HepG2 (cell line): ENCODE data around the gene MYL9. TPM values are rescaled to one million over a fixed set of nuclear protein-coding genes. Genes with fewer than 3 reads are reported as not detected.

Source experiments
- AGO1 ChIP-seq: fragments of 200-400 bp; formaldehyde crosslinking; IDR thresholded peaks from 2 replicates; pipeline ENCODE4 v1.6.1; 2017; ENCODE audit warnings: mild to moderate bottlenecking, low read depth, low read length, moderate library complexity; ENCODE audit not compliant: poor library complexity, severe bottlenecking
- ARNT2 ChIP-seq: sonication (generic); formaldehyde crosslinking; IDR thresholded peaks from 2 replicates; pipeline ENCODE4 v1.8.0; 2022; ENCODE audit warnings: mild to moderate bottlenecking, low read depth, missing genetic modification reagents, moderate library complexity
- CREB3 ChIP-seq: sonication (generic); formaldehyde crosslinking; IDR thresholded peaks from 2 replicates; pipeline ENCODE4 v1.5.0; 2020; ENCODE audit warnings: missing genetic modification reagents
- DBP ChIP-seq: sonication (generic); formaldehyde crosslinking; IDR thresholded peaks from 2 replicates; pipeline ENCODE4 v1.4.0; 2020; ENCODE audit warnings: missing genetic modification reagents; ENCODE audit errors: not compliant biosample characterization
- DNMT3B ChIP-seq: conservative IDR thresholded peaks from 2 replicates; pipeline ENCODE4 v1.6.1; 2016; ENCODE audit warnings: missing biosample characterization, control low read depth
- HNF4G ChIP-seq, 2 experiments: sonication (generic) in 1 of 2; formaldehyde crosslinking in 1 of 2; IDR thresholded peaks; 2 replicates each; pipeline versions ENCODE4 v1.4.0 to v1.6.1; 2011 to 2020; ENCODE audit warnings: borderline replicate concordance in 2 of 2, low read depth in 2 of 2, mild to moderate bottlenecking in 2 of 2, low read length in 1 of 2, missing genetic modification reagents in 1 of 2, moderate library complexity in 1 of 2
- KDM5B ChIP-seq: sonication (generic); formaldehyde crosslinking; IDR thresholded peaks from 2 replicates; pipeline ENCODE4 v1.4.0; 2020; ENCODE audit warnings: missing genetic modification reagents, mild to moderate bottlenecking, borderline replicate concordance
- NR2F1 ChIP-seq, 2 experiments: fragments of 450-650 bp in 1 of 2; formaldehyde crosslinking in 1 of 2; IDR thresholded peaks; 2 replicates each; pipeline versions ENCODE4 v1.5.0 to v1.6.1; 2016 to 2020; ENCODE audit warnings: mild to moderate bottlenecking in 1 of 2, missing compliant biosample characterization in 1 of 2, missing genetic modification reagents in 1 of 2, moderate library complexity in 1 of 2
- SMC3 ChIP-seq: IDR thresholded peaks from 2 replicates; pipeline ENCODE4 v1.6.1; 2011; ENCODE audit warnings: low read length, improper control_type of control experiment
- SRSF1 ChIP-seq: fragments of 200-400 bp; formaldehyde crosslinking; optimal IDR thresholded peaks from 2 replicates; pipeline ENCODE3; 2017; ENCODE audit warnings: mild to moderate bottlenecking, low read depth, low read length, moderate library complexity
- THAP11 ChIP-seq: IDR thresholded peaks from 2 replicates; pipeline ENCODE4 v1.6.1; 2016; ENCODE audit warnings: missing biosample characterization, missing genetic modification reagents
- ZNF143 ChIP-seq: sonication (generic); formaldehyde crosslinking; IDR thresholded peaks from 2 replicates; pipeline ENCODE4 v1.4.0; 2020; ENCODE audit warnings: missing genetic modification reagents
- ZNF614 ChIP-seq: IDR thresholded peaks from 2 replicates; pipeline ENCODE4 v1.6.1; 2018; ENCODE audit warnings: missing biosample characterization, missing genetic modification reagents, inconsistent platforms, borderline replicate concordance
- ZNF691 ChIP-seq: sonication (generic); formaldehyde crosslinking; IDR thresholded peaks from 2 replicates; pipeline ENCODE4 v1.4.0; 2020; ENCODE audit warnings: missing genetic modification reagents, low read depth, mild to moderate bottlenecking, borderline replicate concordance
- ZSCAN30 ChIP-seq: sonication (generic); formaldehyde crosslinking; IDR thresholded peaks from 2 replicates; pipeline ENCODE4 v1.5.0; 2020; ENCODE audit warnings: mild to moderate bottlenecking, missing genetic modification reagents
- polyA plus RNA-seq, 8 experiments: library from polyadenylated mRNA; depleted of rRNA in 3 of 8; stranded (reverse) in 7 of 8; unstranded in 1 of 8; fragments of >200 nt; fragmentation: Illumina TruSeq in 4 of 8; extraction: Trizol in 4 of 8; gene quantifications; 2 replicates each; pipeline versions ENCODE4 v1.2.1 to v1.2.3, GENCODE V29; 2011 to 2016; ENCODE audit warnings: low read depth in 4 of 8, missing spikeins in 1 of 8, mixed read lengths in 1 of 8; ENCODE audit not compliant: insufficient read depth in 1 of 8
- total RNA-seq, 5 experiments: library from RNA; depleted of rRNA; stranded (reverse); fragments of >200 nt; fragmentation: Illumina TruSeq; extraction: Trizol; gene quantifications; 2 replicates each; pipeline ENCODE4 v1.2.3, GENCODE V29; 2016; ENCODE audit warnings: low read depth in 1 of 5
- TF ChIP-seq, protein P1 (sequence below): sonication (generic); formaldehyde crosslinking; conservative IDR thresholded peaks from 2 replicates; pipeline ENCODE4 v1.4.0; 2020; ENCODE audit warnings: missing genetic modification reagents
- TF ChIP-seq, protein P2 (sequence below): sonication (generic); formaldehyde crosslinking; IDR thresholded peaks from 2 replicates; pipeline ENCODE4 v1.8.1; 2023; ENCODE audit warnings: mild to moderate bottlenecking, inconsistent platforms, moderate library complexity, missing genetic modification reagents, borderline replicate concordance
- TF ChIP-seq, protein P3 (sequence below): sonication (generic); formaldehyde crosslinking; IDR thresholded peaks from 2 replicates; pipeline ENCODE4 v1.9.0; 2021; ENCODE audit warnings: missing genetic modification reagents, mild to moderate bottlenecking, borderline replicate concordance
- TF ChIP-seq, protein P4 (sequence below): IDR thresholded peaks from 2 replicates; pipeline ENCODE4 v1.6.1; 2016; ENCODE audit warnings: missing biosample characterization, missing genetic modification reagents, low read depth

MYL9 gene
- total and polyA plus RNA-seq, 2 of the 13 experiments (the other 11 are each of a cell fraction or from before 2014, with no cell fraction given): 0.87 to 2.2 TPM

- TF ChIP-seq ZNF143: no peak
- TF ChIP-seq, protein P1, sequence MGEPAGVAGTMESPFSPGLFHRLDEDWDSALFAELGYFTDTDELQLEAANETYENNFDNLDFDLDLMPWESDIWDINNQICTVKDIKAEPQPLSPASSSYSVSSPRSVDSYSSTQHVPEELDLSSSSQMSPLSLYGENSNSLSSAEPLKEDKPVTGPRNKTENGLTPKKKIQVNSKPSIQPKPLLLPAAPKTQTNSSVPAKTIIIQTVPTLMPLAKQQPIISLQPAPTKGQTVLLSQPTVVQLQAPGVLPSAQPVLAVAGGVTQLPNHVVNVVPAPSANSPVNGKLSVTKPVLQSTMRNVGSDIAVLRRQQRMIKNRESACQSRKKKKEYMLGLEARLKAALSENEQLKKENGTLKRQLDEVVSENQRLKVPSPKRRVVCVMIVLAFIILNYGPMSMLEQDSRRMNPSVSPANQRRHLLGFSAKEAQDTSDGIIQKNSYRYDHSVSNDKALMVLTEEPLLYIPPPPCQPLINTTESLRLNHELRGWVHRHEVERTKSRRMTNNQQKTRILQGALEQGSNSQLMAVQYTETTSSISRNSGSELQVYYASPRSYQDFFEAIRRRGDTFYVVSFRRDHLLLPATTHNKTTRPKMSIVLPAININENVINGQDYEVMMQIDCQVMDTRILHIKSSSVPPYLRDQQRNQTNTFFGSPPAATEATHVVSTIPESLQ (CRISPR knock-in tag): no peak
- no peak for TF ChIP-seq KDM5B
- no peak for TF ChIP-seq ZNF614
- TF ChIP-seq THAP11 (CRISPR knock-in tag): peak; percentile 18; the same call in 1 of the 2 replicates
- TF ChIP-seq DBP (CRISPR knock-in tag): no peak
- no peak for TF ChIP-seq DNMT3B (CRISPR knock-in tag)
- no peak for TF ChIP-seq SMC3
- TF ChIP-seq, protein P2, sequence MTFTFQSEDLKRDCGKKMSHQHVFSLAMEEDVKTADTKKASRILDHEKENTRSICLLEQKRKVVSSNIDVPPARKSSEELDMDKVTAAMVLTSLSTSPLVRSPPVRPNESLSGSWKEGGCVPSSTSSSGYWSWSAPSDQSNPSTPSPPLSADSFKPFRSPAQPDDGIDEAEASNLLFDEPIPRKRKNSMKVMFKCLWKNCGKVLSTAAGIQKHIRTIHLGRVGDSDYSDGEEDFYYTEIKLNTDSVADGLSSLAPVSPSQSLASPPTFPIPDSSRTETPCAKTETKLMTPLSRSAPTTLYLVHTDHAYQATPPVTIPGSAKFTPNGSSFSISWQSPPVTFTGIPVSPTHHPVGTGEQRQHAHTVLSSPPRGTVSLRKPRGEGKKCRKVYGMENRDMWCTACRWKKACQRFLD: no peak
- TF ChIP-seq CREB3 (CRISPR knock-in tag): no peak
- TF ChIP-seq ZSCAN30 (CRISPR knock-in tag): 0 out of 2 replicates have a peak, but pooled peaks have one; percentile 34
- peak; percentile 99 for TF ChIP-seq SRSF1
- TF ChIP-seq, protein P3, sequence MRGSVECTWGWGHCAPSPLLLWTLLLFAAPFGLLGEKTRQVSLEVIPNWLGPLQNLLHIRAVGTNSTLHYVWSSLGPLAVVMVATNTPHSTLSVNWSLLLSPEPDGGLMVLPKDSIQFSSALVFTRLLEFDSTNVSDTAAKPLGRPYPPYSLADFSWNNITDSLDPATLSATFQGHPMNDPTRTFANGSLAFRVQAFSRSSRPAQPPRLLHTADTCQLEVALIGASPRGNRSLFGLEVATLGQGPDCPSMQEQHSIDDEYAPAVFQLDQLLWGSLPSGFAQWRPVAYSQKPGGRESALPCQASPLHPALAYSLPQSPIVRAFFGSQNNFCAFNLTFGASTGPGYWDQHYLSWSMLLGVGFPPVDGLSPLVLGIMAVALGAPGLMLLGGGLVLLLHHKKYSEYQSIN (CRISPR knock-in tag): no peak
- TF ChIP-seq, protein P4, sequence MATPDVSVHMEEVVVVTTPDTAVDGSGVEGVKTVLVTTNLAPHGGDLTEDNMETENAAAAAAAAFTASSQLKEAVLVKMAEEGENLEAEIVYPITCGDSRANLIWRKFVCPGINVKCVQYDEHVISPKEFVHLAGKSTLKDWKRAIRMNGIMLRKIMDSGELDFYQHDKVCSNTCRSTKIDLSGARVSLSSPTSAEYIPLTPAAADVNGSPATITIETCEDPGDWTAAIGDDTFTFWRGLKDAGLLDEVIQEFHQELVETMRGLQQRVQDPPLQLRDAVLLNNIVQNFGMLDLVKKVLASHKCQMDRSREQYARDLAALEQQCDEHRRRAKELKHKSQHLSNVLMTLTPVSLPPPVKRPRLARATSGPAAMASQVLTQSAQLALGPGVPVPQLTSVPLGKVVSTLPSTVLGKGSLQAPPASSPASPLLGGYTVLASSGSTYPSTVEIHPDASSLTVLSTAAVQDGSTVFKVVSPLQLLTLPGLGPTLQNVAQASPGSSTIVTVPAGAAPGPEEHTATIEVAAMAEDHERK: no peak
- no peak for TF ChIP-seq AGO1
- peak; percentile 59; the same call in 1 of the 2 replicates for TF ChIP-seq ZNF691 (CRISPR knock-in tag)
- TF ChIP-seq NR2F1 (CRISPR knock-in tag; IDR thresholded peaks at IDR 0.05): no peak
- TF ChIP-seq ARNT2 (CRISPR knock-in tag): no peak
- no peak for TF ChIP-seq HNF4G (IDR thresholded peaks at IDR 0.05; ENCODE audit: borderline replicate concordance, low read depth, low read length)
- no peak for TF ChIP-seq HNF4G (CRISPR knock-in tag; IDR thresholded peaks at IDR 0.05; ENCODE audit: borderline replicate concordance, low read depth)
These were observed 32.6 kb downstream of the MYL9 start (continued) for GRCh38 chr20:36573798-36574365.
